Muscle layer of duodenum (tissue), 2 donors: Measurements from ENCODE around the gene CHSY1.

Source experiments
- H3K27ac ChIP-seq: one replicate; pipeline ENCODE4 v1.7.0; 2013; ENCODE audit warnings: mild to moderate bottlenecking, low read length
- H3K27me3 ChIP-seq: one replicate; pipeline ENCODE4 v1.7.0; 2013; ENCODE audit warnings: low read depth, mild to moderate bottlenecking, control low read depth, low read length
- H3K36me3 ChIP-seq, 2 donors: one replicate each; pipeline ENCODE4 v1.7.0; 2013; ENCODE audit warnings: low read length in 2 of 2, control low read depth in 1 of 2, mild to moderate bottlenecking in 1 of 2; ENCODE audit not compliant: insufficient read depth in 2 of 2, control insufficient read depth in 1 of 2
- H3K4me1 ChIP-seq, 2 donors: one replicate each; pipeline ENCODE4 v1.7.0; 2013; ENCODE audit warnings: low read length in 2 of 2, mild to moderate bottlenecking in 2 of 2, control low read depth in 1 of 2, moderate library complexity in 1 of 2; ENCODE audit not compliant: insufficient read depth in 2 of 2, control insufficient read depth in 1 of 2
- H3K4me3 ChIP-seq, 2 donors: one replicate each; pipeline ENCODE4 v1.7.0; 2013; ENCODE audit warnings: low read length in 2 of 2, low read depth in 1 of 2, mild to moderate bottlenecking in 1 of 2
- H3K9me3 ChIP-seq, 2 donors: one replicate each; pipeline ENCODE4 v1.7.0; 2013; ENCODE audit warnings: low read length in 2 of 2, control low read depth in 1 of 2, mild to moderate bottlenecking in 1 of 2; ENCODE audit not compliant: control insufficient read depth in 1 of 2
- donor health status: healthy.

CHSY1 gene

DNA sequence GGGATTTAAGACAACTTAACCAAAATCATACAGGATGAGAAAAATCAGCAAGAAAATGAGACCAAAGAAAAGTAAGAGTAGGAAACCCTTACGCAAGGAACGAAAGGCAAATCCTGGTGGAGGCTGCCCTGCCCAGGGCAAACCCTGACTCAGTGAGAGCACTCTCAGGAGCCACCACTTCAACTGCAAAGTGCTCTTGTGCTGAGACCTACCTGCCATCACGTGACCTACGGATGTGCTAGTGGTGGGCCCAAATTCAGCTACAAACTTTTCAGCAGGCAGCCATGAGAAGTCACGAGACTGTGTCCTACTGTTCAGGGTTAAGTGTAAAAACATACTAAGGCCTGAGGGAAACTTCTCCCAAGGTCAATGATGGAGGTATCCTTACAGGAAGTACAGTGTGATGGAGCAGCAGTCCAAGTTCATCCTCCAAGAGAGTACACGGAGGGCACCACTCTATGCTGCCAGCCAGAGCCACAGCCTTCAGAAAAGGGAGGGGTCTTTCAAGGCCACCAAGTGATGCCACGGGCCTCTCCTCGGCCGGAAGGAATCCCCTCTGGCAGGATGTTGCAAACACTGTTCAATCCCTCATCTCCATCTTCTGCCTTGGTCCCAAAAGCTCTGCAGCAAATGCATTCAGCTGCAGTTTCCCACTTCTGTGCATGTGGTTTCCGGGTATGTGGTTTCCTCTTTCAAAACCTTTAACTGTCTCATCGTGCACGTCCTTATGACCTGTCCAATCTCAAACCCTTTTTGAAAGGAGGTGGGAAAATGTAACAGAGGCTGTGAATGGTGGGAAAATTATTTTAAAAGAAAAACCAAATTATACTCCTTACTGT lies 9.5 kb downstream of the CHSY1 start:
- Histone ChIP-seq H3K27me3 (no peaks in the 10 kb centered on the region), H3K4me1 (peaks cover 0 to 37% of the 10 kb centered on the region in 2 donors), H3K9me3 (no peaks in the 10 kb centered on the region), H3K4me3 (no peak overlapping the region), H3K36me3 (no peaks in the 10 kb centered on the region), H3K27ac (no peak overlapping the region)

DNA sequence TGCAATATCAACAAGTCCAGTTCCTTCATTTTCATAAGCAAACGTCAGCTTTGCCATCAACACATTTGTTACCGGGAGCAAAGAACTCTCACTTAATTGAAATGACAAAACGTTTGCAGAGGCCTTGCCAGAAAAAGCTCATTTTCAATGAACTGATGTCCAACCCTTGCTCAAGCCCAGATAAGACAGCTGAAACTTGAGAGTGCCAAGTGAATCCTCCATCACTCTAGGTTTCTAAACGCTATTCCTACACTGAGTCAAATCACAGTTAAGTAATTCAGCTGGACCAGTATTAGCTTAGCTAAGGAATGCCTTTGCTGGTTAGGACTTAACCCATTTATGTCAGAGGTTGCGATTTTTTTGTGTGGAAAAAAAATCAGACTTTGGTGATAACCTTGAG lies 11.5 kb downstream of the CHSY1 start:
- H3K27me3 ChIP-seq, result no peaks in the 10 kb centered on the region
- H3K27ac ChIP-seq, result no peak overlapping the region
- peaks cover 0 to 37% of the 10 kb centered on the region in 2 donors for H3K4me1 ChIP-seq
- H3K4me3 ChIP-seq, result no peak overlapping the region
- no peaks in the 10 kb centered on the region for H3K9me3 ChIP-seq
- peaks cover under 1 to 2% of the 10 kb centered on the region in 2 donors for H3K36me3 ChIP-seq

DNA sequence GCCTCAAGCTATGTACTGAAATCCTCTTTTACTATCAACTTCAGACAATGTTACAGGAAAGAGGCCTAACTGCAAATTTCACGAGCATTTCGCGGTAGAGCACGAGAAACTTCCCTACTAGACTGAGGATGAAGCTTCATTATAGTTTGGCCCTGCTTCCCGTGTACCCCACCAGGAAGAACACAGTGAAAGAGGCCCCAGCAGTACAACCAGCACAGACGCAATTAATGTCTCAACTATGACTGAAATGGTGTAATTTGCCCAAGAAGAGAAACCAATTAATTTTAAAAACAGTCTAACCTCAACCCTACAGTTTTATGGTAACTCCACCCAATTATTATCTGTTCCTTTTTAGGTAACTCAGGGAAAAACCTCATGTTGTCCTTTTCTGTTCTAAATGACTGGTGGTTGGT lies 12.1 kb downstream of the CHSY1 start:
- Histone ChIP-seq H3K27ac (no peak overlapping the region), H3K27me3 (no peaks in the 10 kb centered on the region), H3K36me3 (peaks cover 4 to 9% of the 10 kb centered on the region in 2 donors), H3K4me1 (peaks cover 0 to 36% of the 10 kb centered on the region in 2 donors), H3K4me3 (no peak overlapping the region), H3K9me3 (no peaks in the 10 kb centered on the region)

- Histone ChIP-seq H3K27me3 (no peaks in the 10 kb centered on the region), H3K4me3 (no peak overlapping the region), H3K9me3 (no peaks in the 10 kb centered on the region), H3K36me3 (peaks cover 4 to 9% of the 10 kb centered on the region in 2 donors), H3K27ac (no peak overlapping the region), H3K4me1 (peaks cover 5 to 23% of the 10 kb centered on the region in 2 donors)
Measured at GRCh38 chr15:101237251-101237650, 14.6 kb downstream of the CHSY1 start.

DNA sequence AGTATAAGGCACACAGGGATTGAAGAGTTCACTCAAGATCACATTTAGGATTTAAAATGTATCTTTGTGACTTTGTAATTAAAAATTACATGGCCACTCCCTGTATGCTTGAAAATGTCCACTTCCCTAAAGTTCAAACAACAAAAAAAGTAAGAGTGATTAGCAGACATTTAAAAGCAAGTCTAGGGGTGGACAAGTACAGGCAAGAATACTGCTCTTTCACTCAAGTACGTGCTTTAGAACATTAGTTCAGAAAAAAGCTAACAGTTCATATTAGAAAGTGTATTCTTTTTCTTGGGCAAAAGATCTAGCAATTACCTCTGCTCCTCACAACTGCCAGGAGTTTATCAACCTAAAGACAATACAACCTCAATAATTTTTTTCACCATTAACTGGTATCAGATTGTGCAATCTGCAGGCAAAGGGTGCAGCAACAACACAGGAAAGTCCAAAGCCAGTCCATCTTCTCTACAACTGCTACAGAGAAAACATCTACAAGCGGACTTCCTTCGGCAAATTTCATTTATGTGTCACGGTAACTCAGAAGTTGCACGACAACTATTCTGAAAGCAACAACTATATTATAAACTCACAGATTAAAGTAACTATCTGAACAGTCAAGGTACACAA lies 18.1 kb downstream of the CHSY1 start:
- H3K9me3 ChIP-seq, result no peaks in the 10 kb centered on the region

GRCh38 chr15:101232677-101233076 lies 19.2 kb downstream of the CHSY1 start:
- Histone ChIP-seq H3K27ac (no peak overlapping the region), H3K36me3 (peaks cover 4 to 13% of the 10 kb centered on the region in 2 donors), H3K9me3 (peaks cover 4 to 6% of the 10 kb centered on the region in 2 donors), H3K4me1 (peaks cover 5 to 7% of the 10 kb centered on the region in 2 donors), H3K27me3 (no peaks in the 10 kb centered on the region), H3K4me3 (no peak overlapping the region)

More for the DNA sequence above, 18.1 kb downstream of the CHSY1 start:
- peaks cover 5 to 9% of the 10 kb centered on the region in 2 donors for H3K4me1 ChIP-seq
- H3K27ac ChIP-seq, result no peak overlapping the region
- no peak overlapping the region for H3K4me3 ChIP-seq
- H3K27me3 ChIP-seq, result no peaks in the 10 kb centered on the region
- peaks cover 4 to 9% of the 10 kb centered on the region in 2 donors for H3K36me3 ChIP-seq

GRCh38 chr15:101228313-101228712 lies 23.5 kb downstream of the CHSY1 start:
- H3K9me3 ChIP-seq, result peaks cover 4 to 6% of the 10 kb centered on the region in 2 donors
- peaks cover 5 to 7% of the 10 kb centered on the region in 2 donors for H3K4me1 ChIP-seq
- H3K27me3 ChIP-seq, result no peaks in the 10 kb centered on the region
- H3K36me3 ChIP-seq, result peaks cover 0 to 4% of the 10 kb centered on the region in 2 donors
- no peak overlapping the region for H3K4me3 ChIP-seq
- H3K27ac ChIP-seq, result no peak overlapping the region

- H3K4me3 ChIP-seq, result no peak overlapping the region
- peaks cover 13 to 14% of the 10 kb centered on the region in 2 donors for H3K4me1 ChIP-seq
- H3K27ac ChIP-seq, result no peak overlapping the region
- no peaks in the 10 kb centered on the region for H3K27me3 ChIP-seq
- H3K9me3 ChIP-seq, result peaks cover 4 to 6% of the 10 kb centered on the region in 2 donors
- peaks cover 0 to 4% of the 10 kb centered on the region in 2 donors for H3K36me3 ChIP-seq
Measured at GRCh38 chr15:101225658-101226057, 26.2 kb downstream of the CHSY1 start.

DNA sequence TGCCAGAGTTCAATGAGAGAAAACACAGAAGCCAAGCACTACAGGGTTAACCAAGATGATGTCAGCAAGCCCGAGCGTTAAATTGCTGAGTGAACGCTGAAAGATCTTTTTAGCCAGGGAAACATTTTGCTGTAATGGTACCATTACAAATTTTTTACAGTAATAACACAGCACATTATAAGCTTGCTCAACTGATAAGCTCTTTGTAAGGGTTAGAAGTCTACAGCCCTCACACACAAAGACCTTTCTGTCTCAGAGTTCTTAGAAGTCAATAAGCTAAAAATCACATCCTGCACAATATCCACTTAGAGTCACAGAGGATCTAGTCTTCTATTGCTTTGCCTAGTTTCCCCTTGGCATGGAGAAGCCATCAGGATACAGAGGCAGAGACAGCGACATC lies 29.9 kb downstream of the CHSY1 start:
- no peaks in the 10 kb centered on the region for H3K27me3 ChIP-seq
- H3K27ac ChIP-seq, result peak overlapping the region; percentile 7
- H3K4me1 ChIP-seq, result peaks cover 13 to 14% of the 10 kb centered on the region in 2 donors
- H3K9me3 ChIP-seq, result no peaks in the 10 kb centered on the region
- H3K36me3 ChIP-seq, result peaks cover 0 to 4% of the 10 kb centered on the region in 2 donors
- no peak overlapping the region for H3K4me3 ChIP-seq

DNA sequence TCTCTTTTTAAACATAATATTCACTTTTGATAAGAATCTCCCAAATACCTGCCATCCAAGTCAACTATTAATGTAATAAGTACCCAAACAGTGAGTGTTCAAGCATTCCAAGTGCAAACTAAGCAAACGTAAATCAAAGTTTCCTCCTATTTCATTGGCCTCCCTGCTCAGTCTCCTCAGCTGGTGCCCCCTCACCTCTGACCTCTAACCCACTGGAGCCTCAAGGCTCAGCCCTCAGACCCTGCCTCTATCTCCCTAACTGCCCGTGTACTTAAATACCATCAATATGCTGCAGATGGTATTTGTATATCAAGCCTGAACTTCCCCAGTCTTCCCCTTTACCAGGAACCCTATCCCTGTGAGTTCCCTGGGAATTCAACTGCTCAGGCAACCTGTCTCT lies 31.8 kb downstream of the CHSY1 start:
- peaks cover 0 to 4% of the 10 kb centered on the region in 2 donors for H3K36me3 ChIP-seq
- peaks cover 13 to 19% of the 10 kb centered on the region in 2 donors for H3K4me1 ChIP-seq
- H3K27ac ChIP-seq, result no peak overlapping the region

GRCh38 chr15:101219441-101219840 lies 32.4 kb downstream of the CHSY1 start:
- H3K9me3 ChIP-seq, result no peaks in the 10 kb centered on the region
- no peaks in the 10 kb centered on the region for H3K27me3 ChIP-seq
- H3K4me1 ChIP-seq, result peaks cover 13 to 19% of the 10 kb centered on the region in 2 donors
- no peak overlapping the region for H3K27ac ChIP-seq
- H3K36me3 ChIP-seq, result peaks cover 0 to 4% of the 10 kb centered on the region in 2 donors
- no peak overlapping the region for H3K4me3 ChIP-seq

More for the DNA sequence above, 31.8 kb downstream of the CHSY1 start:
- H3K27me3 ChIP-seq, result no peaks in the 10 kb centered on the region
- H3K4me3 ChIP-seq, result no peak overlapping the region
- H3K9me3 ChIP-seq, result no peaks in the 10 kb centered on the region
